ENCODE data around the gene SLC52A3. TPM values are rescaled to one million over a fixed set of nuclear protein-coding genes. Genes with fewer than 3 reads are reported as not detected.
"Not testable (repeated sequence)": the region's sequence is repeated elsewhere in the genome, so short reads cannot be mapped to it uniquely, and the experiment has no call there.

Gene SLC52A3
- total RNA-seq, 3 donors from 2014 or later: not detected

DNA sequence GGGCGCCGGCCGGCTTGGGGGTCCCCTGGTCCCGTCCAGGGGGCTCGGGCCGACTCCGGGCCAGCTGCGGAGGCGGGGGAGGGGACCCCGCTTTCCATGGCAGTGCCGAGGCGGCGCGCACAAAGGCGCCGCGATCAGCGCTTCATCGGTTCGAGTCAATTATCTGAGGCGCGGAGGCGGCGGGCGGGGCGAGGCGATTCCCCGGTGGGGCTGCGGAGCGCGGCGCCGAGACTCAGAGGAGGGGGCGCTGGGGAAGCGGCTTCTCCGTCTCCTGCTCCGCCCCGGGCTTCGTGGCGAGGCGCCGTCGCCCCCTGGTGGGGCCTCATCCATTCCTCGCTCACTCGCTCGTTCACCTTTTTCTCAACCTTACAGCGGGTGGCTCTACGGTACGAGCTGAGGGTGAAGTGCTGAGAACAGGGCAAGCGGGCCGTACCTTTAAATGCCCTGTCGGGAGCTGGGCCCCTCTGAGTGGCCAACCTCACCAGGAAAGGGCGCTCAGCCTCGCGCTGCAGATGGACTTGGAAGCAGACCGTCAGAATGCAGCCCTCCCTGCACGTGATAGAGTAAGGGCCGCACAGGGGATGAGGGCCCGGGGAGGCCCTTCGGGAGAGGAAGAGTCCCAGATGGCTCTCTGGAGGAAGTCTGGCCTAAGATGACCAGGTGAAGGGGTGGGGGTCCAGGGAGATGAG lies 39.9 kb downstream of the SLC52A3 start:
- ATAC-seq: peak; percentile 87 to 88
- H3K4me3 Mint-ChIP-seq: peak overlapping the region; percentile 48
- peak; percentile 32 for DNase-seq
- no peaks in the 10 kb centered on the region for H3K9me3 Mint-ChIP-seq
- no peaks in the 10 kb centered on the region for H3K36me3 Mint-ChIP-seq (ENCODE audit: insufficient read depth)
- peaks cover 70% of the 10 kb centered on the region for H3K27me3 Mint-ChIP-seq (ENCODE audit: low read depth)
- peaks cover 3% of the 10 kb centered on the region for H3K4me1 Mint-ChIP-seq (ENCODE audit: low read depth)

DNA sequence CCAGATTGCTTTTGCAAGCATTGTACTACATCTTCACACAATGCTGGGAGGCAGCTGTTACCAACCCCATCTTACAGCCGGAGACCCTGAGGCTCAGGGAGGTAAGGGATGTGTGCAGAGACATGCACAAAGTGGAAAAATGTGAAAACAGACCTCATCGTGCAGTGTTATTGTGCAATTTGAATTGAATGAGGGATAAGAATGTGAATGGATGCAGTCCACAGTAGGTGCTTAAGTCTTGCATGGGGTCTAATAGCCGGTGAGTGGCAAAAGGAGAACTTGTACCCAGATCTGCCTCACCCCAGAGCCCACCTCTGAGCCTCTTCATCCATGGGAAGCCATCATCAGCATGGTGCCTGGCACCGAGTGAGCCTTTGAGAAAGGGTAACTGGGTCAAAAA lies 42.1 kb downstream of the SLC52A3 start:
- Mint-ChIP-seq H3K36me3 (ENCODE audit: insufficient read depth) (no peaks in the 10 kb centered on the region), H3K4me1 (ENCODE audit: low read depth) (peaks cover 3% of the 10 kb centered on the region), H3K4me3 (no peak overlapping the region), H3K27me3 (ENCODE audit: low read depth) (peaks cover 70% of the 10 kb centered on the region), H3K9me3 (no peaks in the 10 kb centered on the region)
- no peak for DNase-seq
- no peak for ATAC-seq

GRCh38 chr20:725491-725890 lies 42.8 kb downstream of the SLC52A3 start:
- peaks cover 3% of the 10 kb centered on the region for H3K4me1 Mint-ChIP-seq (ENCODE audit: low read depth)
- peaks cover 63% of the 10 kb centered on the region for H3K27me3 Mint-ChIP-seq (ENCODE audit: low read depth)
- ATAC-seq: no peak
- DNase-seq: no peak
- no peaks in the 10 kb centered on the region for H3K9me3 Mint-ChIP-seq
- no peak overlapping the region for H3K4me3 Mint-ChIP-seq
- no peaks in the 10 kb centered on the region for H3K36me3 Mint-ChIP-seq (ENCODE audit: insufficient read depth)

- peaks cover 62% of the 10 kb centered on the region for H3K27me3 Mint-ChIP-seq (ENCODE audit: low read depth)
- not testable (repeated sequence) for H3K4me1 Mint-ChIP-seq (ENCODE audit: low read depth); ATAC-seq; DNase-seq; H3K36me3 Mint-ChIP-seq (ENCODE audit: insufficient read depth); H3K9me3 Mint-ChIP-seq; H3K4me3 Mint-ChIP-seq
Observed at GRCh38 chr20:724797-725196, 43.5 kb downstream of the SLC52A3 start.

DNA sequence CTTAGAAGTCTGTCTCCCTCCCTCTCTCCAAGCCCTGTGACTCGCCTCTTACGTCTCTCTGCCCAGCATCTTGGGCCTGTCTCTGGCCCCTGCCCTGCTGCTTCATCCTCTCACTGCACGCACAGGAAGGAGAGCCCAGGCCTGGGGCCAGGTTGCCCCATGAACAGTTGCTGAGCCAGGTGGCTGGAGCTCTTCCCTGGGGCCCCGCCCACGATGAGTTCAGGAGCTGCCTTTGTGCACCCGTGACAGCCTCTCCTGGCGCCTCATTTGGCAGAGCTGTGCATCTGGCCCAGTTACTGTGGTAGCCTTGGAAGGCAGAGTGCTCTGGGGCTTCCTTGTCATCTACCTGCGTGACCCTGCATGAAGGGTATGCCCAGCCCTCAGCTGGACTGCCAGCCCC lies 44.5 kb downstream of the SLC52A3 start:
- H3K4me1 Mint-ChIP-seq (ENCODE audit: low read depth): peaks cover 3% of the 10 kb centered on the region
- DNase-seq (no peak), ATAC-seq (no peak)
- H3K9me3 Mint-ChIP-seq: no peaks in the 10 kb centered on the region
- H3K4me3 Mint-ChIP-seq: no peak overlapping the region
- no peaks in the 10 kb centered on the region for H3K36me3 Mint-ChIP-seq (ENCODE audit: insufficient read depth)
- peaks cover 59% of the 10 kb centered on the region for H3K27me3 Mint-ChIP-seq (ENCODE audit: low read depth)

- Mint-ChIP-seq H3K9me3 (no peaks in the 10 kb centered on the region), H3K4me1 (ENCODE audit: low read depth) (no peaks in the 10 kb centered on the region)
- no peak for ATAC-seq
Observed at GRCh38 chr20:722822-723644, 45.3 kb downstream of the SLC52A3 start.

DNA sequence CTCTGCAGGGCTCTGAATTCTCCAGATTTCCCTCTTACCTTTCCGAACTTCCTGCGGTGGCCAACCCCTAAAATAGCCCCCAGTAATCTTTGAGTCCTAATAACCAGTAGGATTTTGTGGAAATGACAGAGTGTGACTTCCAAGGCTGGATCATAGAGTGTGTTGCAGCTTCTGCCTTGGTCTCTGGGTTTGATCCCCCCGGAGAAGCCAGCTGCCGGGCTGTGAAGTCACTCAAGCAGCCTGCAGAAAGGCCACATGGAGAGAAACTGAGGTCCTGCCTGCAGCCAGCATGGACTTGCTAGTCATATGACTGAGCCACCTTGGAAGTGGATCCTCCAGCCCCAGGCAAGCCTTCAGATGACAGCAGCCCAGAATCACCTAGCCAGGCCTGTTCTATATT lies 46.4 kb downstream of the SLC52A3 start:
- ATAC-seq (no peak), DNase-seq (no peak)
- no peak overlapping the region for H3K4me3 Mint-ChIP-seq
- no peaks in the 10 kb centered on the region for H3K36me3 Mint-ChIP-seq (ENCODE audit: insufficient read depth)
- H3K27me3 Mint-ChIP-seq (ENCODE audit: low read depth): peaks cover 64% of the 10 kb centered on the region
- H3K4me1 Mint-ChIP-seq (ENCODE audit: low read depth): no peaks in the 10 kb centered on the region
- no peaks in the 10 kb centered on the region for H3K9me3 Mint-ChIP-seq

More at GRCh38 chr20:722822-723644, 45.3 kb downstream of the SLC52A3 start:
- DNase-seq: no peak
- H3K4me3 Mint-ChIP-seq: no peak overlapping the region
- peaks cover 60% of the 10 kb centered on the region for H3K27me3 Mint-ChIP-seq (ENCODE audit: low read depth)
- no peaks in the 10 kb centered on the region for H3K36me3 Mint-ChIP-seq (ENCODE audit: insufficient read depth)

DNA sequence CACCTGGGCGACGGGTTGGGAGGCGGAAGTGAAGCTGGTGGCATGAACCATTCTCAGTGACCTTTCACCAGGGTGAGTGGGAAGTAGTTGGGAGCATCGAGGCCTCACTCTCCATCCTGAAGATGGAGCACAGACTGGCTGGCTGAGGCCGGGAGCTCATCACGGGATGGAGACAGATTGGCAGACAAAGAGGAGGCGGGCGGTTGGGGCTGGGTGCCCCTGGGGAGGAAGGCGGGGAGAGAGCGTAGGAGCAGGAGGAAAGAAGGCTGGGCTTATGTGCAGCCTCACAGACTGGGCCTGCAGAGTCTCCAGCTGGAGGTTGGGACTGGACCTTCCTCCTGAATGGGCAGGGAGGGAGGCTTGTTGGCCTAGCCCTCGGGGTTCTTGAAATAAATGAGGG lies 48.5 kb downstream of the SLC52A3 start:
- peaks cover 48% of the 10 kb centered on the region for H3K27me3 Mint-ChIP-seq (ENCODE audit: low read depth)
- DNase-seq (no peak), ATAC-seq (no peak)
- H3K9me3 Mint-ChIP-seq: no peaks in the 10 kb centered on the region
- H3K36me3 Mint-ChIP-seq (ENCODE audit: insufficient read depth): no peaks in the 10 kb centered on the region
- H3K4me3 Mint-ChIP-seq: no peak overlapping the region
- H3K4me1 Mint-ChIP-seq (ENCODE audit: low read depth): no peaks in the 10 kb centered on the region

- H3K36me3 Mint-ChIP-seq (ENCODE audit: insufficient read depth): no peaks in the 10 kb centered on the region
- DNase-seq (no peak), ATAC-seq (no peak)
- no peak overlapping the region for H3K4me3 Mint-ChIP-seq
- no peaks in the 10 kb centered on the region for H3K9me3 Mint-ChIP-seq
- H3K27me3 Mint-ChIP-seq (ENCODE audit: low read depth): peaks cover 44% of the 10 kb centered on the region
- H3K4me1 Mint-ChIP-seq (ENCODE audit: low read depth): no peaks in the 10 kb centered on the region
Observed at GRCh38 chr20:719068-719467, 49.2 kb downstream of the SLC52A3 start.

GRCh38 chr20:717832-718231 lies 50.5 kb downstream of the SLC52A3 start:
- H3K27me3 Mint-ChIP-seq (ENCODE audit: low read depth): peaks cover 38% of the 10 kb centered on the region
- no peaks in the 10 kb centered on the region for H3K4me1 Mint-ChIP-seq (ENCODE audit: low read depth)
- H3K9me3 Mint-ChIP-seq: peaks cover 6% of the 10 kb centered on the region
- no peak for ATAC-seq
- no peaks in the 10 kb centered on the region for H3K36me3 Mint-ChIP-seq (ENCODE audit: insufficient read depth)
- no peak for DNase-seq
- no peak overlapping the region for H3K4me3 Mint-ChIP-seq

DNA sequence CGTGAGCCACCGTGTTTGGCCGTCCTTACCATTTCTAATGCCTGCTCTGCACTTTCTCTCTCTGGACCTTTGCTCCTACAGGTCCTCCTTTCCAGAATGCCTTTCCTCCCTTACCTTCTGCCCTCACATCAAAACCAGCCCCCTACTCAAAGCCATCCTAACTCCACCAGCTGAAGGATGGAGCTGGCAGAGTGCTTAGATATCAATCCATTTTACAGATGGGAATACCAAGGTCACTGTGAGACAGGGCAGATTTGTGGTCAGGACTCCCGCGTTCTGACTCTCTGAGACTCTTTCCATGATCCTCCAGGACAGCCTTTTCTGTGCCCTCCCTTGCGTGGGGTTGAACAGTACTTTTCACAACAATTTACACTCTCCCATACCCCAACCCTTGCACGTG lies 51.0 kb downstream of the SLC52A3 start:
- no peak overlapping the region for H3K4me3 Mint-ChIP-seq
- H3K27me3 Mint-ChIP-seq (ENCODE audit: low read depth): peaks cover 39% of the 10 kb centered on the region
- peaks cover 6% of the 10 kb centered on the region for H3K9me3 Mint-ChIP-seq
- DNase-seq (no peak), ATAC-seq (no peak)
- H3K36me3 Mint-ChIP-seq (ENCODE audit: insufficient read depth): no peaks in the 10 kb centered on the region
- no peaks in the 10 kb centered on the region for H3K4me1 Mint-ChIP-seq (ENCODE audit: low read depth)

DNA sequence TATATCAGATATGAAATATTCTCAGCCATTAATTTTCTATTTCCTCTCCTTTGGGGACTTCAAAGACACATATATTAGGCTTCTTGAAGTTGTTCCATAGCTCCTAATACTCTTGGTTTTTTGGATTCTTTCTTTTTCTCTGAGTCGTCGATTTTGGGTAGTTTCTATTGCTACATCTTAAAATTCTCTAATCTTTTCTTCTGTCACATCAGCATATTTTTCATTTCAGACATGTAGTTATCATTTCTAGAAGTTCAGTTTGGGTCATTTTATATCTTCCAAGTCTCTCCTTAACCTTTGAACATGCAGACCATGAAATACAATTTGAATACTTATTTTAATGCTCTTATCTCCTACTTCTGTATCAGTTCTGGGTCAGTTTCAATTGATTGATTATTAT lies 53.8 kb downstream of the SLC52A3 start:
- Mint-ChIP-seq H3K9me3 (peaks cover 6% of the 10 kb centered on the region), H3K27me3 (ENCODE audit: low read depth) (peaks cover 38% of the 10 kb centered on the region), H3K4me1 (ENCODE audit: low read depth) (peaks cover under 1% of the 10 kb centered on the region), H3K36me3 (ENCODE audit: insufficient read depth) (no peaks in the 10 kb centered on the region), H3K4me3 (no peak overlapping the region)
- no peak for DNase-seq
- ATAC-seq: no peak

- Mint-ChIP-seq H3K4me1 (ENCODE audit: low read depth) (peaks cover 2% of the 10 kb centered on the region), H3K27me3 (ENCODE audit: low read depth) (peaks cover 30% of the 10 kb centered on the region), H3K9me3 (peaks cover 12% of the 10 kb centered on the region), H3K36me3 (ENCODE audit: insufficient read depth) (no peaks in the 10 kb centered on the region), H3K4me3 (no peak overlapping the region)
- ATAC-seq (no peak), DNase-seq (no peak)
Observed at GRCh38 chr20:711576-711975, 56.7 kb downstream of the SLC52A3 start.

DNA sequence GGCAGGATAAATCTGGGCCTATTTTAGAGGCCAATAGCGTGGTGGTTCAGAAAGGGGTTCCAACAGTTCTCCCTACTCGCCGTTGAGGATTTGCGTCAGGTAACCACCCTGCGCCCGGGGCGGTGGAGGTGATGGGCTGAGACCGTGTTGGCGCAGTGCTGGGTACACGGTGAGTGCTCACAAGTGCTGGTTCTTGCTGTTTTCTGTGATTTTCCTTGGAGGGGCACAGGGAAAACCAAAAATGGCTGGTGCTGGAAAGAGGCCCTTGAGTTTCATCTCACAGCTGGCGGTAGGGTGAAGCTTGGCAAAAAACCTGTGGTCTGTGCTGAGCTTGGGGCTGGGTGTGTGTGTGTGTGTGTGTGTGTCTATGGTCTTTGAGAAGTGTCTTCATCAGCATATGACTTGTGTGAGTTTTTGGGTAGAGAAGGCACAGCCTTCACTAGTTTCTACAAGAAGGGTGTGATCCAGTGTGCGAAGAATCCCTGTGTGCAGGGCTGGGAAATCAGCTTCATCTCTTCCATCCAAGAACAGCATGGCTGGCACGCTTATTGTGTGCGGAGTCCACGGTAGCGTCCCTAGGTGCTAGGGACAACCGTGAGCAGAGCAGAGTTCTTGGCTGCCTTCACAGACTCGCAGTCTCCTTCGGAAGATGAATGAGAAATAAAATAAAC lies 57.4 kb downstream of the SLC52A3 start:
- ATAC-seq (no peak), DNase-seq (no peak)
- H3K4me3 Mint-ChIP-seq: no peak overlapping the region
- H3K9me3 Mint-ChIP-seq: peaks cover 12% of the 10 kb centered on the region
- H3K4me1 Mint-ChIP-seq (ENCODE audit: low read depth): peaks cover 2% of the 10 kb centered on the region
- H3K27me3 Mint-ChIP-seq (ENCODE audit: low read depth): peaks cover 32% of the 10 kb centered on the region
- no peaks in the 10 kb centered on the region for H3K36me3 Mint-ChIP-seq (ENCODE audit: insufficient read depth)

Measured in activated T-cell treated with anti-CD3 and anti-CD28 coated beads, Interleukin-2, amount 50 U/mL, for 4 hours (primary cell).